Right cardiac atrium (tissue), 5 donors: Measurements from ENCODE around the gene COPS7A. TPM values are rescaled to one million over a fixed set of nuclear protein-coding genes. Genes with fewer than 3 reads are reported as not detected.
A peak's percentile ranks its signal among the peaks of the same experiment; 100 is the strongest.

ENCODE experiments used
- ATAC-seq, 2 donors: fragments of 200-7000 bp; cut with Tn5 transposase; one replicate each; pipeline versions ENCODE4 v1.8.0 to v1.9.1; 2020; ENCODE audit warnings: moderate library complexity in 2 of 2, mild to moderate bottlenecking in 1 of 2
- DNase-seq, 3 donors: peaks; one replicate each; pipeline ENCODE4 v3.0.0-alpha.2; 2020
- H3K27ac ChIP-seq: one replicate; pipeline ENCODE4 v1.5.1; 2013; ENCODE audit warnings: mild to moderate bottlenecking, low read length, control low read depth, moderate library complexity
- H3K27me3 ChIP-seq: one replicate; pipeline ENCODE4 v1.6.1; 2013; ENCODE audit not compliant: control insufficient read depth, insufficient read depth
- H3K4me1 ChIP-seq: one replicate; pipeline ENCODE4 v1.6.1; 2013; ENCODE audit warnings: low read length; ENCODE audit not compliant: control insufficient read depth, insufficient read depth
- H3K4me3 ChIP-seq: one replicate; pipeline ENCODE4 v1.5.1; 2013; ENCODE audit warnings: low read length, control low read depth
- H3K9me3 ChIP-seq: one replicate; pipeline ENCODE4 v1.6.1; 2013; ENCODE audit warnings: low read length; ENCODE audit not compliant: control insufficient read depth
- WGBS: extraction: QIAGEN DNeasy Blood & Tissue Kit; methylation state at CpG from one replicate; pipeline ENCODE4 v1.1.7; 2013; 5-methylcytosine and 5-hydroxymethylcytosine counted together
- intact Hi-C, 4 donors: fragments of 100-400 bp; cut with DNase I; formaldehyde crosslinking; loops; one replicate each; pipeline versions ENCODE4 v1.11.0 to v1.14.0; 2022 to 2023
- long read RNA-seq, 4 donors: library from polyadenylated mRNA; unstranded; transcript quantifications; one replicate each; pipeline ENCODE4 v2.0.0, GENCODE V29; 2020 to 2021
- polyA plus RNA-seq: library from polyadenylated mRNA; stranded (reverse); fragments of 200-250 nt; gene quantifications from one replicate; pipeline ENCODE4 v1.2.3, GENCODE V29; 2013
- total RNA-seq, 4 donors: library from RNA; stranded (reverse); fragmentation: NEBNext Ultra II Directional; extraction: Animal tissue kit (Norgen Biotek cat#: 25700); gene quantifications; one replicate each; pipeline ENCODE4 v1.2.1, GENCODE V29; 2021
- donor health status: healthy with polysubstance abuse.
- donor health status: DM: no; HTN: yes; CAD: no.
- donor health status: DM: no; HTN: no; CAD: no.
- donor health status: DM: no; HTN: yes; CAD: no; lungs with severe emphysema.
- donor health status: DM: yes; HTN: yes; CAD: no.

Gene COPS7A, protein sequence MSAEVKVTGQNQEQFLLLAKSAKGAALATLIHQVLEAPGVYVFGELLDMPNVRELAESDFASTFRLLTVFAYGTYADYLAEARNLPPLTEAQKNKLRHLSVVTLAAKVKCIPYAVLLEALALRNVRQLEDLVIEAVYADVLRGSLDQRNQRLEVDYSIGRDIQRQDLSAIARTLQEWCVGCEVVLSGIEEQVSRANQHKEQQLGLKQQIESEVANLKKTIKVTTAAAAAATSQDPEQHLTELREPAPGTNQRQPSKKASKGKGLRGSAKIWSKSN
- total RNA-seq (10 to 100 TPM; 60.3 to 71.0 (median 65.9) TPM), polyA plus RNA-seq (71.8 TPM)
- long read RNA-seq, donor 1, transcript COPS7A-215 (8 exons, 2,127 nt), result major isoform, 140 of 280 reads
- long read RNA-seq, donor 1, transcript COPS7A-202 (7 exons, 1,718 nt), result minor isoform, 22 of 280 reads
- long read RNA-seq, donor 1, transcript COPS7A-201 (8 exons, 1,721 nt), result minor isoform, 37 of 280 reads
- long read RNA-seq, donor 1, transcript COPS7A-210 (8 exons, 1,832 nt), result minor isoform, 40 of 280 reads
- long read RNA-seq, donor 1, partial matches to known transcripts, result 15 of 280 reads
- long read RNA-seq, donor 1, other reads (novel, unspliced or antisense), result 14 of 280 reads
- long read RNA-seq, donor 2, transcript COPS7A-210 (8 exons, 1,832 nt), result minor isoform, 22 of 116 reads
- long read RNA-seq, donor 2, transcript COPS7A-201 (8 exons, 1,721 nt), result minor isoform, 9 of 116 reads
- long read RNA-seq, donor 2, transcript COPS7A-202 (7 exons, 1,718 nt), result minor isoform, 13 of 116 reads
- long read RNA-seq, donor 2, transcript COPS7A-215 (8 exons, 2,127 nt), result major isoform, 58 of 116 reads
- long read RNA-seq, donor 2, partial matches to known transcripts, result 4 of 116 reads
- long read RNA-seq, donor 2, other reads (novel, unspliced or antisense), result 5 of 116 reads
- long read RNA-seq, donor 3, transcript COPS7A-215 (8 exons, 2,127 nt), result major isoform, 331 of 606 reads
- long read RNA-seq, donor 3, transcript COPS7A-202 (7 exons, 1,718 nt), result minor isoform, 35 of 606 reads
- long read RNA-seq, donor 3, transcript COPS7A-201 (8 exons, 1,721 nt), result minor isoform, 74 of 606 reads
- long read RNA-seq, donor 3, transcript COPS7A-210 (8 exons, 1,832 nt), result minor isoform, 67 of 606 reads
- long read RNA-seq, donor 3, partial matches to known transcripts, result 25 of 606 reads
- long read RNA-seq, donor 3, other reads (novel, unspliced or antisense), result 49 of 606 reads
- long read RNA-seq, donor 4, transcript COPS7A-202 (7 exons, 1,718 nt), result minor isoform, 6 of 125 reads
- long read RNA-seq, donor 4, transcript COPS7A-210 (8 exons, 1,832 nt), result minor isoform, 14 of 125 reads
- long read RNA-seq, donor 4, transcript COPS7A-201 (8 exons, 1,721 nt), result minor isoform, 13 of 125 reads
- long read RNA-seq, donor 4, transcript COPS7A-215 (8 exons, 2,127 nt), result major isoform, 69 of 125 reads
- long read RNA-seq, donor 4, partial matches to known transcripts, result 8 of 125 reads
- long read RNA-seq, donor 4, other reads (novel, unspliced or antisense), result 9 of 125 reads

DNA sequence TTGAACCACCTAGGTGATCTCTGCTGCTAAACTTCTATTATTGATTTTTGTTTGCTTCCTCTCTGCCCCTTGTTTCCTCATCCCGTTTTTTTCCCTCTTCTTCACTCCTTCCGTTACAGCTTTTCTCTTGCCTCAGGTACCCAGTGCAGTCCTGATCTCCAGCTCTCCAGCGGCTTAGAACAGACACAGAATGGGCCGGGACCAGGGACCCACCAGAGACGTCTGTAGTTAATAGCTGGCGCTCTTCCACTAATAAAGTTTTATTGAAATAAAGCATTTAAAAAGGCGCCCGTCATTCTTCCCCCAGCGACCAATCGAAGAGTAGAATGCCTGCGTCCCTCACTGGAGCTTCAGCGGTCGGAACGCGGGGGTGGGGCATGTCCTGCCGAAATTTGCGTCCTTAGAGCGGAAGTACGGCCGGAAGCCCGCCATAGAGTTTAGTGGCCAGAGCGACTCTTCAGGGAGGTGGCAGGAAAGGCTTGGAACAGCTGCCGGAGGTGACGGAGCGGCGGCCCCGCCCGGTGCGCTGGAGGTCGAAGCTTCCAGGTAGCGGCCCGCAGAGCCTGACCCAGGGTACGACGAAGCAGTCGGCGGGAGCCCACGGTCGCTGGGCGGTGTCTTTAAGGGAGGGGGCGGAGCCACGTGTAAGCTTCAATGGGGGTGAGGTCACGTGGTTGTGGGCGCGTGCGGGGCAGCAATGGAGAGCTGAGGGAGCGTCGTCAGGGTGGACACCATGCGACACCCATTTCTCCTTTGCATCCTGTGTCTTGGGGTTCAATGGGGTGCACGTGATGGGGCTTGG is at the start of gene COPS7A:
TSS of gene COPS7A (plus strand) at position 440 of the 802 bp plus-strand sequence. CDS start 611 bp downstream, outside the sequence.
- under 1% methylated on average over 49 of the region's 49 CpGs for WGBS
- Histone ChIP-seq H3K9me3 (no peaks in the 10 kb centered on the region), H3K27ac (peak within 1 kb of the TSS; percentile 84), H3K27me3 (no peaks in the 10 kb centered on the region), H3K4me1 (peaks cover 4% of the 10 kb centered on the region), H3K4me3 (peak within 1 kb of the TSS; percentile 48)
- DNase-seq (peak; percentile 99), ATAC-seq (peak; percentile 98 to 99)
- intact Hi-C loops, result no loop called here

DNA sequence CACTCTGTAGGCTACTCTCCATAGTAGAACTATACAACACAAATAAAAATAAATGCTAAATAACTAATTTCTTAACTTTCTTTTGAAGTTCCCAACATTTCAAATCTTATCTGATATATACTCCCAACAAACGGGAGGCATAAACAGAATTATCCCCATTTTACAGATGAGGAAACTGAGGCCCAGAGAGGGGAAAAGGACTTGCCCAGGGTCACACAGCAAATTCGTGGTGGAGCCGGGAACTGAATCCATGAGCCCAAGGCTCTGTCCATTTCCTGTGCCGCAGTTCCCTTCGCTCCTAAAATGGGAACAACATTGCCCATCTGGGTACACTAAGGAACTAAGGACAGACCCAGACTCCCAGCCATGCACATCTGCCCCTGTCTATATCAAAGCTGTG is 46.9 kb upstream of the COPS7A start:
- WGBS, result 92% methylated on average over 5 of the region's 5 CpGs
- ATAC-seq, result no peak

DNA sequence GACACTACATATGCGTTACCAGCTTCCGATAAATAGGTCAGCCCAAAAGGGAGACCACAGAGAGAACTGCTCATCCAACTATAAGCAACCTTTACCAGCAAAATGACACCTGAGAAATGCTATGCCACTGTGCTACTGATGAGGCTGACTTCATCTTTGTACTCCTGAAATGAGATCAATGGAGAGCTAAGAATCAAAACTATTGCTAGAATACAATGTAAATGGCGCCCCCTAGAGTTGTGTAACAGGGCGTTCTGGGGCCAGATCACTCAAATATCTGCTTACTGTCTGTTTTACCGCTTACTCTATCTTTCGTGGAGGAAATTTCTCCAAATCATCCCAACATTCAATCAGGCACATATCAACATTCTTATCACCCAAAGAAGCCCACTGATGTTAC is 39.2 kb upstream of the COPS7A start:
- H3K4me3 ChIP-seq, result no peak overlapping the region
- ATAC-seq, result no peak
- H3K27ac ChIP-seq, result no peak overlapping the region
- H3K27me3 ChIP-seq, result no peaks in the 10 kb centered on the region
- no peaks in the 10 kb centered on the region for H3K4me1 ChIP-seq
- no peak for DNase-seq
- no peaks in the 10 kb centered on the region for H3K9me3 ChIP-seq
- intact Hi-C loops, result loop anchor here in 1 of 4 donors (10.0 kb wide), 1 partner anchor 70 kb away; no protein-coding TSS in a partner anchor
- 64% methylated on average over 6 of the region's 6 CpGs for WGBS

More for the DNA sequence above, 46.9 kb upstream of the COPS7A start:
- Histone ChIP-seq H3K4me1 (no peaks in the 10 kb centered on the region), H3K4me3 (no peak overlapping the region), H3K27me3 (no peaks in the 10 kb centered on the region), H3K27ac (no peak overlapping the region), H3K9me3 (no peaks in the 10 kb centered on the region)
- intact Hi-C loops, result no loop called here
- no peak for DNase-seq

DNA sequence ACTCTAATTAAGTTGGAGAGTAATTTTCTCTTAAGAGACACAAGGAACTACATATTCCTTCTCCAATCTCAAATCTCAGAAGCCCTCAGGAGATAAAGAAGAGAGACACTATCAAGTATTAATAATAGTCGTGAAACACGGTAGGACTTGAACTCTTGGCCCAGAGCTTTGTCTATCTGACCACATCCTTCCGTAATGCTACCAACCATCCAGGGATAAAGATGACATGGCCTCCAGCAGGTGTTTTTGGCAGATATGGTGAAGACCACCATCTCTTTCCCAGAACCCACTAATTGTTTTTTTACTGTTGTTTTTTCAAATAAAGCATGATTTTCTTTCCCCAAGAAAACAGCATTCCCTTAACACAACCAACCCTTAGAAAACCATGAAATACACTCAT is 38.0 kb upstream of the COPS7A start:
- no peak for ATAC-seq
- WGBS, result 61% methylated on average over 3 of the region's 3 CpGs
- Histone ChIP-seq H3K4me3 (no peak overlapping the region), H3K27ac (no peak overlapping the region), H3K4me1 (no peaks in the 10 kb centered on the region), H3K27me3 (no peaks in the 10 kb centered on the region), H3K9me3 (no peaks in the 10 kb centered on the region)
- DNase-seq, result no peak
- intact Hi-C loops, result loop anchor here in 1 of 4 donors (10.0 kb wide), 1 partner anchor 71 kb away; no protein-coding TSS in a partner anchor

DNA sequence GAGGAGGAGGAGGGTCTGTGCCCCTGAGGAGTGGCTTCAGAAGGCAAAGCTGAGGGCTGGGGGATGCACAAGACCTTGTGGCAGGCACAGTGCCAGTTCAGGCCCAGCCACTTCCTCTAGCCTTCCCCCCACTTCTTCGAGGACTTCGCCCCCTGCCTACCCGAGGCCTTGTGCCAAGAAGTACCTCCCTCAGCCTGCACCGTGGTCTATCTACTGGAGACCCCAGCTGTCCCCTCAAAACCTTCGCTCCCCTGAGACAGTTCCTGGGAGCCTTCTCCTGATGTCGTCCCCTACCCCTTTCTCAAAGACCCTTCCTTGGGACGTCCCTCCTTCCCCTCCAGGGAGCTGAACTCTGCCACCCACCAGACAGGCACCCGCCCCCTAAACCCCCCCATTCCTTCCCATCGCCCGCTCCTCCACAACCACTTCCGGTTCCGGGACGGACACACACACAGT is 35.3 kb upstream of the COPS7A start:
- DNase-seq, result peak; percentile 61 to 78 (median 77)

DNA sequence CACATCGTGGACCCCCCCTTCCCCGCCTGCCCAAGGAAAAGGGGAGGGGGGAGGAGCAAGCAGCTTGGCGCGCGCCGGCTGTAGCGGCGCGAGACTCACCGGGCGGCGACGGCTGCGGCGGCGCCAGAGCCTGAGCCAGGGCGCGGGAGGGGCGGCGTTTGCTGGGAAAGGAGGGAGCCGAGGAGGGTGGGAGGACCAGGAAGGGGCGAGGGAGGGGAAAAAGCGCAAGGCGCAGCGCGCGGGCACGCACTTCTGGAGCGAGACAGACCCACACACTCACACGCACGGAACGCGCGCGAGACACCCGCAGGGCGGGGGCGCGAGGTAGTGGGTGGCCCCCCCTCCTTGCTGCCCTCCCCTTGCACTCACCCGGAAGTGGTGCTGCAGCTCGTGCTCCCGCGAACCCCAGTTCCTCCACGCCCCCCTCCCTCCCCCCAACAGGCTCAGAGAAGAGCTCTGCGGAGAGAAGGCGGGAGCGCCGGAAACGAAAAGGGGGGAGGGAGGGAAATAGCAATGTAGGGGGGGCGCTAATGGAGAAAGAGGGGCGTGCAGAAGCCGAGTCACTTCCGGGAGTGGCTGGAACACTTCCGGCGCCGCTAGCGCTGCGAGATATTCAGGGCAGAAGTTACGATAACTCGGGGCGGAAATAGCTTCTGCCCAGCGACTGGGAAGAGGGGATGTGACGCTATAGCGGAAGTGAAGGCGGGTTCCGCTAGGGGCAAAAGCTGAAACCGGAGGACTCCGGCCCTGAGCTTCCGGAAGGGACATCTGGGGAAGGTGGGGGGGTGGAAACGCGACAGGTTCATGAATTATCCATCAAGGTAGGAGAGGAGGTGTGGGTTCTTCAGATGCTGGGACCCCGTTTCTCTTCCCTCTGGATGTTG is 34.6 kb upstream of the COPS7A start, which contains the start of gene ZNF384:
TSS of gene ZNF384 (minus strand) at position 377 of the 884 bp plus-strand sequence. CDS start 9,855 bp downstream, outside the sequence.
- ATAC-seq, result peak; percentile 94

More for the DNA sequence above, 35.3 kb upstream of the COPS7A start:
- Histone ChIP-seq H3K4me3 (peak overlapping the region; percentile 92), H3K27ac (peak overlapping the region; percentile 98), H3K27me3 (no peaks in the 10 kb centered on the region), H3K4me1 (no peaks in the 10 kb centered on the region), H3K9me3 (no peaks in the 10 kb centered on the region)
- peak in 1 of 2 donors; percentile 0 for ATAC-seq
- under 1% methylated on average over 13 of the region's 13 CpGs for WGBS
- intact Hi-C loops, result loop anchor here in 2 of 4 donors (2.0 to 10.0 kb wide), 2 partner anchors 26 to 74 kb away; partner anchors contain the start of gene ING4 (in 1 of the 2)

DNA sequence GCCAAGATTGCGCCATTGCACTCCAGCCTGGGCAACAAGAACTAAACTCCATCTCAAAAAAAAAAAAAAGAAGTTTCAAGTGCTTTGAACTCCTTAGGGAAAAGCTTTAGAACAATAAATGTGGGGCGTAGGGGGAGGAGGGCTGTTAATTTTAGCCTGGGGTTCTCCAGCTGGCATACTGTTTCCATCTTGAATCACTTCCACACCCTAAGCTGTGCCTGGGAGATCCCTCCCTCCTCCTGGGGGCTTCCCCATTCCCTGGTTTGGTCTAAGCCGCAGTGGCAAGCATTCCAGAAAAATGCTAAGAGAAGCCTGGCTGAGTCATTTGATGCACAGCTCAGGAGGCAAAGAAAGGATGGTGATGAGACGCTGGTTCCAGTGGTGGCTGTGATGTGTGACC is 32.4 kb upstream of the COPS7A start:
- DNase-seq (no peak), ATAC-seq (no peak)
- 69% methylated on average over 4 of the region's 4 CpGs for WGBS
- Histone ChIP-seq H3K4me1 (no peaks in the 10 kb centered on the region), H3K27ac (no peak overlapping the region), H3K4me3 (no peak overlapping the region), H3K9me3 (no peaks in the 10 kb centered on the region), H3K27me3 (no peaks in the 10 kb centered on the region)
- intact Hi-C loops, result loop anchor here in 1 of 4 donors (10.0 kb wide), 1 partner anchor 77 kb away; no protein-coding TSS in a partner anchor

More for the DNA sequence above, 34.6 kb upstream of the COPS7A start, which contains the start of gene ZNF384:
- under 1% methylated on average over 72 of the region's 72 CpGs for WGBS
- Histone ChIP-seq H3K9me3 (no peaks in the 10 kb centered on the region), H3K4me1 (no peaks in the 10 kb centered on the region), H3K4me3 (peak within 1 kb of the TSS; percentile 92), H3K27ac (peak within 1 kb of the TSS; percentile 98), H3K27me3 (no peaks in the 10 kb centered on the region)
- DNase-seq, result peak; percentile 97 to 98 (median 98)
- intact Hi-C loops, result loop anchor here in 2 of 4 donors (2.0 to 10.0 kb wide), 2 partner anchors 26 to 74 kb away; partner anchors contain the start of gene ING4 (in 1 of the 2)

DNA sequence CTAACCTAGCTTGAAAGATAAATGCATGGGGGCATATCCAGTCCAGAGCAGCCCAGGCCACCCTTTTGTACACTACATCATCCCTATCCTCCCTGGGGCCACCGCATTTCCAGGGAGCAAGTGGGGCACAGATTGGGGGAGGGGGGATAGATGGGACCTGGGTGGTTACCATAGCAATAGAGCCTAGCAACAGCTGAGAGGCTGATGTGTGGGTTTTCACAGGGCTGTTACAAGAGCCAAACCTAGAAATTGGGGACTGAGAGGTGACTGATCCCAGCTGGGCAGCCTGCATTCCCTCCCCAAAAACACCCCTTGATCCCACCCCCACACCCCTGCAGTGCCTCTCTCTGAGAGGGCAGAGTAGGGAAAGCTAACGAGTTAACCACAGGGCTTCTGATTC is 31.0 kb upstream of the COPS7A start:
- H3K27ac ChIP-seq, result no peak overlapping the region
- H3K9me3 ChIP-seq, result no peaks in the 10 kb centered on the region
- ATAC-seq (no peak), DNase-seq (no peak)
- 51% methylated on average over 2 of the region's 2 CpGs for WGBS
- intact Hi-C loops, result loop anchor here in 1 of 4 donors (10.0 kb wide), 1 partner anchor 78 kb away; no protein-coding TSS in a partner anchor
- H3K4me1 ChIP-seq, result no peaks in the 10 kb centered on the region
- H3K27me3 ChIP-seq, result no peaks in the 10 kb centered on the region
- no peak overlapping the region for H3K4me3 ChIP-seq
